LNCAP (cell line): ENCODE results near the gene MSRB3.

Experiments used
- CTCF ChIP-seq: fragments of 450-650 bp; IDR thresholded peaks from 2 replicates; pipeline ENCODE4 v1.5.1; 2017; ENCODE audit warnings: mild to moderate bottlenecking

MSRB3 gene

GRCh38 chr12:65430571-65431306, 152.3 kb downstream of the MSRB3 start:
- TF ChIP-seq CTCF, result no peak

- no peak for TF ChIP-seq CTCF
These were observed 153.6 kb downstream of the MSRB3 start for GRCh38 chr12:65432114-65432513.

DNA sequence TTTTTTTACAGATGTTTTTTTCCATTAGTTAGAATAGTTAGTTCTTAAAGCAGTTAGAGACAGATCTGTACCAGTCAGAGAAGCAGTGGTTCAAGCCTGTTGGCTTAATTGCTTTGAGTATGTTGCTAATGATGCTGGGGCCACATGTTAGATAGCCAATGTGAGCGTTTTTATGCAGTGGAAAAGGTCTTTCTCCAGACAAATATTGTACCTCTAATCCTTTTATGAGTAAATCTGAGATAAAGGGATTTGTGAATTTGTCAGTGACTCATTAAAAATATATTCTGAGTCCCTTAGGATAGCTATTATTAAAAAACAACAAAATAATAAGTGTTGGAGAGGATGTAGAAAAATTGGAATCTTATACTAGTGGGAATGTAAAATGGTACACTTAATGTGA, 154.2 kb downstream of the MSRB3 start:
- no peak for TF ChIP-seq CTCF

DNA sequence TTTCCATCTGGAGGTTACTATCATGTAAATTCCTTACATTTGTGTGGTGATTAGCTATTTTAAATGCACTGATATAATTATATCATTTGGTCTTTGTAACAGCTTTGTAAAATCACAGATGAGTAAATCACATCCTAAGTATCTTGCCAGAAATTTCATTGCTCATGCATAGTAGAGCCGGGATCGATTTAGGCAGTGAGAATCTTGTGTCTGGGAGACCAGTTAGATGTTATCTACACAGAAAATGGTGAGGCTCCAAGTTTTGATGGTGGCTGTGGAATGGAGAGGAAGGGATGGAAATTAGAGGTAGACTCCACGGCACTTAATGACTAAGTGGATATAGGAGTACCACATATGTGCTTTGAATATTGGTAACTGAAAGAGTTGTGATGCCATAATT, 156.3 kb downstream of the MSRB3 start:
- no peak for TF ChIP-seq CTCF

DNA sequence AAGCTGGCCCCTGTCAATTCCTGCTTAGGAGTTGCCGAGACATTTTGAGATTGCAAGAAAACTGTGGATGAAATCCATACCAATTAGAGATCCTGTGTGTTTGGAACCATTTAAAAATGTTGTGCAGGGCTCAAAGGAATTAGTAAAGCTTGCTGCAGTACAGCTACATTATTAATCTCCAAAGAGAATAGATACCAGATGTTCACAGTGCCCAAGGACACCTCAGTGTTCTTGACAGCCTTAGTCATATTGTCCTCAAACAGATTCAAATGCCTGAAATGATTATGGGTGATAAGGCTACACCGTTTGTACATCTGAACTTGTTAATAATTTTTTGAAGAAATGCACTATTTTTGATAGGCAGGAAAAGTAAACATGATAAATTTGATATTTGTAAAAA, 164.6 kb downstream of the MSRB3 start:
- no peak for TF ChIP-seq CTCF

DNA sequence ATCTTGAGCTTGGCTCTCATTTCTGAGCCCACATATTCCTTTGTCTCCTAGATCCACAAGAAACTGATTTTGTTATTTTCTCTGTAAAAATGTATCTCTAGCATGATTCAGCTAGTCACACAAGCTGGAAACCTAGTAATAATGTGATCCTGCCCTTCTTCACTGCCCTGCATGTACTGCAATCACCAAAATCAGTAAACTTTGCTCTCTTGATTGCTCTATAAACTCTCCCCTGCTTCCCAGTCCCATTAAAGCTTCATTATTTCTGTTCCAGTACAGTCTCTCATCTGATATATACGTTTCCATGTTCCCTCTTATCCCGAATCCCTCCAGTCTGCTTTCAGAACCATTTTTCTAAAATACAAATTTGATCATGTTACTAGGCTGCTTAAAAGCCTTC, 166.5 kb downstream of the MSRB3 start:
- TF ChIP-seq CTCF, result no peak

GRCh38 chr12:65446901-65447300, 168.4 kb downstream of the MSRB3 start:
- TF ChIP-seq CTCF, result no peak

DNA sequence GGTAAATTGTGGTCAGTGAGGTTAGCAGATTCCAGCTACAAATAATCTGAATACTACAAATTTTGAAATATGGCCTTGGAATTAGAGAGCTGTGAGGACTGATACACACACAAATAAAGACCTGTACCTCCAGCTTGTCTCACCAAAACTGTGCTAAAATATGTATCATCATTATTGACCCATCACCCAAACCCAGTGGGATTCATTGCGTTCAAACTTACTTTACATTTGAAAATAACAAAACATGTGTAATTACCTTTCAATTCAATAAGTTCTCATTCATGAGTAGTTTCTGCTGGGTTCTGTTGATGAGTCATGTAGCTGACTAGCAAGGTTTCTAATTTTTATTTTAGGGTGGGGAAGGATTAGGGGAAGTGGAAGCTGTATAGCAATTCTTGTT, 170.9 kb downstream of the MSRB3 start:
- TF ChIP-seq CTCF, result no peak
